GM12891 (cell line): ENCODE measurements around the gene C5orf52.

Experiments
- DNase-seq: peaks from one replicate; pipeline ENCODE4 v3.0.0; 2011; ENCODE audit warnings: low spot score; ENCODE audit not compliant: insufficient read length
- FAIRE-seq: peaks from 2 replicates; lab custom pipeline; 2011; peaks lifted over from hg19 to GRCh38; lab: Jason Lieb, UNC
- PAX5 ChIP-seq: IDR thresholded peaks from 2 replicates; pipeline ENCODE4 v1.6.1; 2011; ENCODE audit warnings: low read length, moderate library complexity, mild to moderate bottlenecking; ENCODE audit not compliant: insufficient read depth, severe bottlenecking
- POLR2A ChIP-seq: IDR thresholded peaks from 2 replicates; pipeline ENCODE4 v1.6.1; 2011; ENCODE audit warnings: low read depth, low read length, control low read depth
- POLR2AphosphoS5 ChIP-seq: IDR thresholded peaks from 2 replicates; pipeline ENCODE4 v1.6.1; 2011; ENCODE audit warnings: low read depth, low read length, control low read depth
- POU2F2 ChIP-seq: IDR thresholded peaks from 2 replicates; pipeline ENCODE4 v1.6.1; 2011; ENCODE audit warnings: low read depth, mild to moderate bottlenecking, control low read depth, low read length, moderate library complexity
- SPI1 ChIP-seq: IDR thresholded peaks from 2 replicates; pipeline ENCODE4 v1.6.1; 2011; ENCODE audit warnings: low read depth, low read length, control low read depth
- TAF1 ChIP-seq: IDR thresholded peaks from 2 replicates; pipeline ENCODE4 v1.6.1; 2011; ENCODE audit warnings: low read depth, low read length, control low read depth

Gene C5orf52

GRCh38 chr5:157651623-157652376, 19.5 kb upstream of the C5orf52 start:
- FAIRE-seq (peak; percentile 91), DNase-seq (peak; percentile 64)
- TF ChIP-seq POU2F2 (no peak), SPI1 (0 out of 2 replicates have a peak, but pooled peaks have one; percentile 8)

GRCh38 chr5:157652377-157652692, 19.0 kb upstream of the C5orf52 start, which contains the start of gene SOX30:
Gene SOX30, minus strand, starts transcription at chr5:157652438. Its CDS starts 360 bp downstream, at chr5:157652078.
- no peak for TF ChIP-seq POLR2AphosphoS5
- TF ChIP-seq PAX5 = no peak
- no peak for TF ChIP-seq SPI1
- TF ChIP-seq POU2F2 = no peak
- no peak for TF ChIP-seq POLR2A
- no peak for TF ChIP-seq TAF1
- FAIRE-seq (no peak), DNase-seq (no peak)

- TF ChIP-seq POLR2AphosphoS5 (no peak), TAF1 (no peak), POLR2A (no peak), PAX5 (no peak), POU2F2 (no peak), SPI1 (no peak)
- FAIRE-seq = no peak
- DNase-seq = no peak
These were observed 13.8 kb upstream of the C5orf52 start for GRCh38 chr5:157657516-157657915.

- DNase-seq (no peak), FAIRE-seq (no peak)
- TF ChIP-seq POLR2A = no peak
- no peak for TF ChIP-seq POU2F2
- no peak for TF ChIP-seq PAX5
- no peak for TF ChIP-seq POLR2AphosphoS5
- TF ChIP-seq SPI1 = no peak
- TF ChIP-seq TAF1 = no peak
These were observed 12.4 kb upstream of the C5orf52 start for GRCh38 chr5:157658893-157659292.

GRCh38 chr5:157659868-157660660, 11.3 kb upstream of the C5orf52 start:
- no peak for DNase-seq
- TF ChIP-seq POLR2AphosphoS5 (no peak), PAX5 (no peak), SPI1 (no peak), POLR2A (no peak), TAF1 (no peak), POU2F2 (no peak)
- no peak for FAIRE-seq

- TF ChIP-seq PAX5 (no peak), POU2F2 (no peak), TAF1 (no peak)
- no peak for FAIRE-seq
- no peak for DNase-seq
These were observed 5.8 kb upstream of the C5orf52 start for GRCh38 chr5:157665467-157666070.

GRCh38 chr5:157668356-157668755, 3.0 kb upstream of the C5orf52 start:
- FAIRE-seq (peak; percentile 48), DNase-seq (no peak)
- TF ChIP-seq SPI1 (no peak), TAF1 (no peak), PAX5 (no peak), POLR2AphosphoS5 (no peak), POLR2A (no peak), POU2F2 (no peak)

- no peak for DNase-seq
- no peak for FAIRE-seq
- no peak for TF ChIP-seq POLR2AphosphoS5
- no peak for TF ChIP-seq SPI1
- TF ChIP-seq TAF1 = no peak
- TF ChIP-seq POU2F2 = no peak
- TF ChIP-seq POLR2A = no peak
- no peak for TF ChIP-seq PAX5
These were observed 1.6 kb upstream of the C5orf52 start for GRCh38 chr5:157669701-157670097.

- TF ChIP-seq POU2F2 (no peak), POLR2AphosphoS5 (no peak), SPI1 (no peak), POLR2A (no peak), TAF1 (no peak), PAX5 (no peak)
- DNase-seq (no peak), FAIRE-seq (no peak)
These were observed 428 bp downstream of the C5orf52 start for GRCh38 chr5:157671592-157672330.
